ENCODE measurements around the gene RPS6KC1. TPM values are rescaled to one million over a fixed set of nuclear protein-coding genes. Genes with fewer than 3 reads are reported as not detected.

Gene RPS6KC1
- total RNA-seq, 2 experiments from 2014 or later: 6.2 to 7.0 TPM

DNA sequence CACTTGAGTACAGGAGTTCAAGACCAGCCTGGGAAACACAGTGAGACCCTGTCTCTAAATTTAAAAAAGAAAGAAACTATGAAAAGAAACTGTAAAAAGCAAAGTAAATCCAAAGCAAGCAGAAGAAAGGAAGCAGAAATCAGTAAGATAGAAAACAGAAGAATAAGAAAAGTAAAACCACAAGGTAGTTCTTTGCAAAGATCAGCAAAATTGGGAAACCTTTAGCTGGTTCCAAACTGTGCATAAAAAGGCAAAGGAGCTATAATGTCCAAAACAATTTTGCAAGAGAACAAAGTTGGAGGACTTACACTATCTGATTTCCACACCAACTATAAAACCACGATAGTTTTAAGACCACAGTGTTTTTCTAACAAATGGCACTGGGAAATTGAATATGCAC lies 218.8 kb downstream of the RPS6KC1 start:
- H3K36me3 ChIP-seq (ENCODE audit: insufficient read depth, low read length): peaks cover 3% of the 10 kb centered on the region
- no peaks in the 10 kb centered on the region for H3K4me1 ChIP-seq (ENCODE audit: insufficient read depth, low read length)
- intact Hi-C loops (cut with DNase I, micrococcal nuclease): no loop called here
- CTCF ChIA-PET: no interaction called here
- no peak overlapping the region for H3K27ac Mint-ChIP-seq
- TF ChIP-seq, protein P1, sequence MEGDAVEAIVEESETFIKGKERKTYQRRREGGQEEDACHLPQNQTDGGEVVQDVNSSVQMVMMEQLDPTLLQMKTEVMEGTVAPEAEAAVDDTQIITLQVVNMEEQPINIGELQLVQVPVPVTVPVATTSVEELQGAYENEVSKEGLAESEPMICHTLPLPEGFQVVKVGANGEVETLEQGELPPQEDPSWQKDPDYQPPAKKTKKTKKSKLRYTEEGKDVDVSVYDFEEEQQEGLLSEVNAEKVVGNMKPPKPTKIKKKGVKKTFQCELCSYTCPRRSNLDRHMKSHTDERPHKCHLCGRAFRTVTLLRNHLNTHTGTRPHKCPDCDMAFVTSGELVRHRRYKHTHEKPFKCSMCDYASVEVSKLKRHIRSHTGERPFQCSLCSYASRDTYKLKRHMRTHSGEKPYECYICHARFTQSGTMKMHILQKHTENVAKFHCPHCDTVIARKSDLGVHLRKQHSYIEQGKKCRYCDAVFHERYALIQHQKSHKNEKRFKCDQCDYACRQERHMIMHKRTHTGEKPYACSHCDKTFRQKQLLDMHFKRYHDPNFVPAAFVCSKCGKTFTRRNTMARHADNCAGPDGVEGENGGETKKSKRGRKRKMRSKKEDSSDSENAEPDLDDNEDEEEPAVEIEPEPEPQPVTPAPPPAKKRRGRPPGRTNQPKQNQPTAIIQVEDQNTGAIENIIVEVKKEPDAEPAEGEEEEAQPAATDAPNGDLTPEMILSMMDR (IDR thresholded peaks at IDR 0.05): no peak
- H3K9me3 ChIP-seq (ENCODE audit: control insufficient read depth in 1 of 2, insufficient read depth in 1 of 2, low read length in 2 of 2): peaks cover 7 to 13% of the 10 kb centered on the region in 2 experiments
- peaks cover 4% of the 10 kb centered on the region for H3K9me3 Mint-ChIP-seq
- POLR2A ChIA-PET: no interaction called here
- no peaks in the 10 kb centered on the region for H3K4me1 Mint-ChIP-seq (ENCODE audit: low read depth)
- H3K4me3 ChIP-seq (ENCODE audit: low read length): no peak overlapping the region
- peaks cover 83% of the 10 kb centered on the region for H3K36me3 Mint-ChIP-seq (ENCODE audit: low read depth)
- no peak for ATAC-seq (ENCODE audit: poor library complexity)
- no peaks in the 10 kb centered on the region for H3K27me3 Mint-ChIP-seq
- H3K27me3 ChIP-seq (ENCODE audit: control insufficient read depth in 1 of 2, insufficient read depth in 2 of 2, low read length in 2 of 2): no peaks in the 10 kb centered on the region
- no peak overlapping the region for H3K4me3 Mint-ChIP-seq
- DNase-seq: no peak
- no peak overlapping the region for H3K27ac ChIP-seq (ENCODE audit: low read depth in 1 of 2, low read length in 2 of 2)

DNA sequence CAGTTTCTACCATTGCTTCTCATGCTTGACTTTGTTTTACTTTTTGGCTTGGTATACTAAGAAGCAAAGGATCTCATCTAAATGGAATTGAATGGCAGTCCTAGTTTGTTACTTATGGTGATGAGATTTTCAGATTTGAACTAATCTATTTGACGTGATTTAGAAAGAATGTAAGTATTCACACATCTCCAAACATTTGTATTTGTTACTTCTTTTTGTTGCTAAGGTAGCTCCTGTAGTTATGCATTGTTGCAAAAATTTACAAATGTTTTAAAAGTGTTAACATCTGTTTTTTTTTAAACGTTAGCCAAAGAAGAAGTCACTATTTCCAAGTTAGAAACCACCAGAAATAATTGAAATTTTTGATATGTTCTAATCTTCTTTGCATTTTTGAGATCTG lies 222.5 kb downstream of the RPS6KC1 start:
- H3K27me3 ChIP-seq (ENCODE audit: control insufficient read depth in 1 of 2, insufficient read depth in 2 of 2, low read length in 2 of 2): no peaks in the 10 kb centered on the region
- H3K36me3 ChIP-seq (ENCODE audit: insufficient read depth, low read length): no peaks in the 10 kb centered on the region
- Mint-ChIP-seq H3K27ac (no peak overlapping the region), H3K27me3 (no peaks in the 10 kb centered on the region), H3K4me3 (no peak overlapping the region), H3K36me3 (ENCODE audit: low read depth) (peaks cover 60% of the 10 kb centered on the region), H3K9me3 (no peaks in the 10 kb centered on the region), H3K4me1 (ENCODE audit: low read depth) (no peaks in the 10 kb centered on the region)
- no peaks in the 10 kb centered on the region for H3K4me1 ChIP-seq (ENCODE audit: insufficient read depth, low read length)
- no peak for DNase-seq
- ATAC-seq (ENCODE audit: poor library complexity): no peak
- H3K4me3 ChIP-seq (ENCODE audit: low read length): no peak overlapping the region
- H3K9me3 ChIP-seq (ENCODE audit: control insufficient read depth in 1 of 2, insufficient read depth in 1 of 2, low read length in 2 of 2): no peaks in the 10 kb centered on the region
- H3K27ac ChIP-seq (ENCODE audit: low read depth in 1 of 2, low read length in 2 of 2): no peak overlapping the region
- TF ChIP-seq, protein P1 (IDR thresholded peaks at IDR 0.05): no peak
- intact Hi-C loops (cut with DNase I, micrococcal nuclease): no loop called here
- POLR2A ChIA-PET: no interaction called here
- CTCF ChIA-PET: no interaction called here

DNA sequence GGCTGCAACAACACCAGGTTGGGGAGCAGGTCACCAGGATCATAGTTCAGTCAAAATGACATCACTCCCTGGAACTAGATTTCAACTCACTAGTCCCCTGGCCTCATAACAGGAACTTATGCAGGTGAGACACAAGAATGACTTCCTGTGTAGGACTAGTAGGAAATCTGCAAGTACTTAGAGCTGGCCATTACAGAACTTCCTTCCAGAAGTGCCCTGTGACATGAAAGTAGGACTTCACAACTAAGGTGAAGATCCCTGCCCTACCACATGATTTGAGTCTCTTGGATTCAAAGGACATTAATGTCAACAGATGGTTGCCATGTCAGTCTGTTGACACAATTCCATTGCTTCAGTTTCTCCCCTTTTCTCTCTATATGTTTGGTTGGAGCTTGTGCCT lies 223.1 kb downstream of the RPS6KC1 start:
- Mint-ChIP-seq H3K9me3 (no peaks in the 10 kb centered on the region), H3K27ac (no peak overlapping the region), H3K4me1 (ENCODE audit: low read depth) (no peaks in the 10 kb centered on the region), H3K4me3 (no peak overlapping the region), H3K27me3 (no peaks in the 10 kb centered on the region), H3K36me3 (ENCODE audit: low read depth) (peaks cover 54% of the 10 kb centered on the region)
- Histone ChIP-seq H3K27ac (ENCODE audit: low read depth in 1 of 2, low read length in 2 of 2) (no peak overlapping the region), H3K36me3 (ENCODE audit: insufficient read depth, low read length) (no peaks in the 10 kb centered on the region), H3K9me3 (ENCODE audit: control insufficient read depth in 1 of 2, insufficient read depth in 1 of 2, low read length in 2 of 2) (no peaks in the 10 kb centered on the region), H3K27me3 (ENCODE audit: control insufficient read depth in 1 of 2, insufficient read depth in 2 of 2, low read length in 2 of 2) (no peaks in the 10 kb centered on the region), H3K4me1 (ENCODE audit: insufficient read depth, low read length) (no peaks in the 10 kb centered on the region), H3K4me3 (ENCODE audit: low read length) (no peak overlapping the region)
- ATAC-seq (ENCODE audit: poor library complexity): no peak
- no peak for DNase-seq
- POLR2A ChIA-PET: no interaction called here
- CTCF ChIA-PET: no interaction called here
- TF ChIP-seq, protein P1 (IDR thresholded peaks at IDR 0.05): no peak
- intact Hi-C loops (cut with DNase I, micrococcal nuclease): no loop called here

Data from CD4-positive, alpha-beta T cell (primary cell).